GM21360 (cell line): ENCODE results near the gene APBB2.
"Not testable (repeated sequence)": the region's sequence is repeated elsewhere in the genome, so short reads cannot be mapped to it uniquely, and the experiment has no call there.

Source experiments
- ATAC-seq: cut with Tn5 transposase; IDR thresholded peaks from one replicate; pipeline ENCODE4 v1.9.1; 2021; ENCODE audit warnings: mild to moderate bottlenecking, moderate library complexity; ENCODE audit not compliant: unreplicated experiment

The APBB2 gene

DNA sequence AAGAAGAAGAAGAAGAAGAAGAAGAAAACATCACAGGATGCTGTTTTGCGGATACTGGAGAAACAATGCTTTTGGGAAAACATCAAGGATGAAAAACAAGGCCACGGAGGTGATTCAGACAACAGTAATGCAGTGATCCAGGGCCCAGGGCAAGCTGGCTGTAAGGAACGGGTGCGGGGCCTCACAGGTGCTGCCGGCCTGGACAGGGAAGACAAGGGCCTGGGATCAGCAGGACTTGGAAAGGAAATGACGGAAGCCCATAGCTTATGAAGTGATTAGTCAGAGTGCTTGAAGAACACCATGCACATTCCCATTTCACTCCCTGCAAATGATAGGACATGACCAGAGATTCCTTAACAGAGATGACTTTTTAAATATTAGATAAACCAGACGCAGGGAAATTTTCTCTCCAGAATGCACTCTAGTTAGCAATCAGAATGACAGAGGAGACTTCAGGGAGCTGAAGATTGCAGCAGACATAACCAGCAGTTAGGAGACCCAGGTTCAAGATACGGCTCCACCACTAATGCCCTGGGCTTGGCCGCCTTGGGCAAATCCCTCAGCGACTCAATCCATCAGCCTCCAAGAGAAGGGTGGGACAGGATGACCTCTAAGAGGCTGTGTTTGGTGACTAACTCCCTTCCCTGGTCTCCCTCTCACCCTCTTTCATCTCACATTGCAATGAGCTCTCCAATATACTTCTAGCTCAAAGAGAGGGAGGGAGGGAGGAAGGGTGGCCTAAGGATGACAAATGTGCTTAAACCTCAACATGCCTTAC lies 54.1 kb downstream of the APBB2 start:
- ATAC-seq, result no peak

DNA sequence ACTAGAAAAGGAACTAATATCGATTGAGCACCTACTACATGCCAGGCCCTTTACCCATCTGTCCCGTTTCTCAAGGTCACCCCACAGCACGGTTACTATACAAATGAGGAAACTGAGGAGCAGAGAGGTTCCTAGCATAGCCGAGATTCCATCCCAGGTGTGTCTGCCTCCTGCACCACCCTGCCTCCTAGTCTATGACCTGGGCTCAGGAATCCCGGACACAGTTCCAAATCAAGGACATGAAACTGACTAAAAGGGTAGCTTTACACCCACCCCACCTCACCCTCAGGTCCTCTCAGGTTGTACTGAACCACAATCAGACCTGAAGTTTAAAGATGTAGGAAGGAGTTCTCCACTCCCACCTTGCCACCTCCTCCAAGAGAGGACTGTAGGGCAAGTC lies 55.6 kb downstream of the APBB2 start:
- no peak for ATAC-seq

DNA sequence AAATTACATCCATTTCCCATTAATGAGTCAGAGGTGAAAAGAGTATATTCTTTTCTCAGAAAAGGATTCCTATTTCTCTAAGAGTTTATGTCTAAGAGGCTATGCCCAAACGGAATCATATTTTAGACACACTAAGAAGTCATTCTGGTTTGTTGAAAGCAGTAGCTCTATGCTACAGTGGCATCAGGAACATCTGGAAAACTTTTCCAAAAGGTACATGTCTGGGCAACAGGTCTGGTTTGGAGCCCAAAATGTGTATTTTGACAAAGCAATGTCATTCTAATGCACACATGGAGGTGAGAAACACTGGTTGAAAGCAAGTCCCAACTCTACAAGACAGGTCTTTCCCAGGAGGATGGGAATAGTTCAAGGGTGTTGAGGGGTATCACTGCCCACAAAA lies 56.1 kb downstream of the APBB2 start:
- ATAC-seq, result no peak

DNA sequence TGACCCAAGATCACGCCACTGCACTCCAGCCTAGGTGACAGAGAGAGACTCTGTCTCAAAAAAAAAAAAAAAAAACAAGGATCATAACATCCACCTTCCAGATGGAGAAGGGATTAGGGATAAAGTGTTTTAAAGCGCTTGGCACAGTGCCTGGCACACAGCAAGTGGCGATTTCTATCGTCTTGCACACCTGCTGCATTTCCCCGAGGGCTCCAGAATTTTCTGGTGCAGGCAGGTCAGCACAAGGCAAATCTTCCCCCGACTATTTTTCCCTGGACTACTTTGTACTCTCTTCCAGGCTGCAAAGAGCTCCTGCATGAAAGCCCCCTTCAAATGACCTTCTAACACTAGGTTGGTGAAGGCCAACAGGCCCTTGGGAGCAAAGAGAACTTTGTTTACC lies 57.3 kb downstream of the APBB2 start:
- ATAC-seq, result no peak

DNA sequence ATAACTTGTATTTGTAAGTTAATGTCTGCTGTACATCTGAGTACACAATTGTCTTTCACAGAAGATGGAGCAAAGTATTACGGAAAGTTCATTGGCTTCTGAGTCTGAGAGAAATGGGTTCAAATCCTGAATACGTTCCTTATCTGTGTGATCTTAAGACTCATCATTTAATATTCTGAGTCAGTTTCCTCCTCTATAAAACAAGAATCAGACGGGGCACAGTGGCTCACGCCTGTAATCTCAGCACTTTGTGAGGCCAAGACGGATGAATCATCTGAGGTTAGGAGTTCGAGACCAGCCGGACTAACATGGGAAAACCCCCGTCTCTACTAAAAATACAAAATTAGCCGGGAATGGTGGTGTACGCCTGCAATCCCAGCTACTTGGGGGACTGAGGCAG lies 57.8 kb downstream of the APBB2 start:
- ATAC-seq, result no peak

DNA sequence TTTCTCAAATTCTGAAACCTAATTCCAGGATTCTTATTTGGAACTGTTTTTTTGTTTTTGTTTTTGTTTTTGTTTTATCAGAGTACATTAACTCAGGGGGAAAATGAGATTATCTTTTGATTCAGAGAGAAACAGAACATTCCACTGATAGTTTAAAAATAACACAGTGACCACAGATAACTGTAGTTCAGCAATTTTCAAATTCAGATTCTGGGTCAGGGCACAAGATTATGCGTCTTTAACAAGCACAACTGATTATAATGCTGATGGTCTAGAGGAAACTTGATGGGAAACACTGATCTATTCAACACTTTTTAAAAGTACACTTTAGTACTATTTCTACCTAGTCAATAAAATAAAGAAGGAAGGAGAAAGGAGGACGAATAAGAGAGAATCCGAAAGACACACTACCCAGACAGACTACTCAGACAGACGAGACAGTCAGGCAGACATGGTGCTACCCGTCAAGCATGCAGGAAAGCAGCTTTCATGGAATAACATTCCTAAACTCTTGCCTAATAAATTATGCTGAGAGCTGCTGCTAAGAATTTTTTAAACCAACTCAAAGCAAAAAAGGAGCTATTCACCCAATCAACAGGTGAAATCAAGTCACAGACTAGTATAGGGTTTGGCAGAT lies 59.0 kb downstream of the APBB2 start:
- ATAC-seq, result no peak

DNA sequence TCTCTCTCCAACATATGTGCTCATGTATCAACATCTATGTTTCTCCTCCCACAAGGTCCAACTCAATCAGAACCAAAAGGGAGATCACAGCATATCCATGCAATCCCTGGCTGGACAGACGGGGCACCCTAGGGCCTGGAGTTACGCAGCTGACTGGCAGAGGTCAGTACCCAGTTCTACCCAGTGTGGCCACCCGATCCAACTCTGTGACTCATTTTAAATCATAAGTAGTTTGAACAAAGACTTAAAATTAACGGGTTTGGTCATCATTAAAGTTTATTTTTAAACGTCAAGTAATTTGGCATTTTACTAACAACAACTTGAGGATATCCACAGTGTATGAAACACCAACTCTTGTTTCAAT lies 59.5 kb downstream of the APBB2 start:
- ATAC-seq, result no peak

DNA sequence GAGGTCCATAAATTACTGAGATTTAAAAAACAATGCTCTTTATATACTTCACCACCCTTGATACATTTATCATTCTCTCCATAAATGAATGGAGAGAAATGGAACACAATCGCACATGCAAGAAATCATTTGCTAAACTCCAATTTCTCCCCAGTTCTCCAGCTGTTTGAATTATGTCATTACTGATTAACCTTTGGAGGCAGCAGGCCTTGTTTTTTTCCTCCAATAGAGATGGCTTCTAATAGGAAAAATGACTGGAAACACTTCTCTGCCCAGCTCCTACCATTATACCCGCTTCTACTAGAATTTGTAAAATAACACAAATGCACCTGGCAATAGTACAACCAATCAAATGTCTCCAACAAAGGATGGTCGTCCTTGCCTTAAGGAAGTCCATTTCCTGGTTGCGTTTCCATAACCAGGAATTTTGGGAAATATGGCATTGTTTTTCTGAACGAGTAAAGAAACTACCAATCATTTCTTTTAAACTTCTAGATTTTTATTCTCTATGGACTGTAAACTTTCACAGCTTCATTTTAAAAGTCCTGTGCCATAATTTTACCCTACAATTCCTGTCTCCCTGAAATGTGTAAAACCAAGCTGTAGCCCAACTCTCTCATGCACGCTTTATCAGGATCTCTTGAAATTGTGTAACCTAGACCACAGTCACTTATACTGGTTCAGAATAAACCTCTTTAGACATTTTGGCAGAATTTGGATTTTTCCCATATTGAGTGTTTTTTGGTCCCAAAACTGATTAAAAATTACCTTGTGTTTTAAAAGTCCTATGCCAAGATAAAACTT lies 60.1 kb downstream of the APBB2 start:
- no peak for ATAC-seq

DNA sequence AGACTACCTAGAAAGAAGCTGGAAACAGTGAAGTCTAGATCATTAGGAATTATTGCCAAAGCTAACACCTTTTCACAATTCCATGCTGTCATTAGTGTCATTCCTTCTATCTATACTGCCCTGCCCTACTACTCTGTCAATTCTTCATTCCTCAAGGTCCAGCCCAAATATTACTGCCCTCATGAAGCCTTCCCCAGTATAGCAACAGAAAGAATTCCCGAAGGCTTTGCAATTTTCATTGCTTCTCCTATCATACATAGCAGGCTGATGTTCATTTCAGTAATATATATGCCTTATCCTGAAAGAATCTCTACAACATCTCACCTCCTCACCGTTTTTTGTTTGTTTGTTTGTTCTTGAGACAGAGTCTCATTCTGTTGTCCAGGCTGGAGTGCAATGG lies 63.9 kb downstream of the APBB2 start:
- no peak for ATAC-seq

DNA sequence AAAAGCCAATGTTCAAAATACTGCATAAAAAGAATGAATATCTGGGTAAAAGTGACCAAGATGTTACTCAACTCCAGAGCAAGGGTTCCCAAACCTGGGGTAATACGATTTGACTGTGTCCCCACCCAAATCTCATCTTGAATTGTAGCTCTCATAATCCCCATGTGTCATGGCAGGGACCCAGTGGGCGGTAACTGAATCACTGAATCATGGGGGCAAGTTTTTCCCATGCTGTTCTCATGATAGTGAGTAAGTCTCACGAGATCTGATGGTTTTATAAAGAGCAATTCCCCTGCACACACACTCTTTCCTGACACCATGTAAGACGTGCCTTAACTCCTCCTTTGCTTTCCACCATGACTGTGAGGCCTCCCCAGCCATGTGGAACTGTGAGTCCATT lies 64.8 kb downstream of the APBB2 start:
- not testable (repeated sequence) for ATAC-seq

DNA sequence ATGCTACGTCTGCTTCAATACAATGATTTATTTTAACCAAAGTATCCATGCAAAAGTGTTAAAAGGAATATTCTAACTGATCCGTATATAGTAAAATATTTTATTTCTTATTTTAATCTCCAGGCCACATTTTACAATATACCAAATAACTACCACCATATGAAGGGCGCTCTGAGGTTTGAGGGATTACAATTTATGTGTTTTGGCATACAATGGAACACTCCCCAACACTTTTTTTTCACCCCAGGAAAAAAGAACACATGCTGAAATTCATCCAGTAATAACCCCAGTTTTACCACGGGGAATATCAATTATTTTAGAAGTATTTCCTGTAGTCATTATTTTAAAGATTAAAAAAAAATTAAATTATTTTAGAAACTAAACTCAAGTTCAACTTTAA lies 65.4 kb downstream of the APBB2 start:
- ATAC-seq, result no peak

DNA sequence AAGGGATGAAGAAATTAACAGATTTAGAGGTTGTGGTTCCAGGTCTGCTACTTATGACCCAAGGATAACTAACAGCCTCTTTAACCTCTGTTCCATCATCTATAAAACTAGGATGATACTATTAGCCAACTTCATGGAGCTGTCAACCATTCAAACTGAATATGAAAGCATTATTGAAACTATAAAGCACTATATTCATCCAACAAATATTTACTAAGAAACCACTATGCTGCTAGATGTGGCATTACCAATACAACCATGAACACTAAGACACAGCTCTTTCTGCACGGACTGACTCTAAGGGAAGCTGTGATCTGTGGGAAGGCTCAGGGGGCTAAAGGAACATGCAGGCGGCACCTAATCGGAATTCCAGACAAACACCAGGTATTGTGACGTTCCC lies 66.0 kb downstream of the APBB2 start:
- no peak for ATAC-seq

DNA sequence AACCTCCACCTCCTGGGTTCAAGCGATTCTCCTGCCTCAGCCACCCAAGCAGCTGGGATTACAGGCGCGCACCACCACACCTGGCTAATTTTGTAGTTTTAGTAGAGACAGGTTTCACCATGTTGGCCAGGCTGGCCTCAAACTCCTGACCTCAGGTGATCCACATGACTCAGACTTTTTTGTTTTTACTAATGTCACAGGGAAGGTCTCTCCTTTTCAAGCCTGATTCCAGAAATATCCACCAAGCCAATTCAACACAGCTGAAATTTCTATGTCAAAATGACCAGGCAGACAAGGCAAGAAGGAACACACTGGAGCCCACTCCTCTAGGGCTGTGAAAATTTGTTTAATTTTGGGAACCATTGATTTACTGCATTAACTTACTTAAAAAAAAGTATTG lies 66.8 kb downstream of the APBB2 start:
- not testable (repeated sequence) for ATAC-seq

DNA sequence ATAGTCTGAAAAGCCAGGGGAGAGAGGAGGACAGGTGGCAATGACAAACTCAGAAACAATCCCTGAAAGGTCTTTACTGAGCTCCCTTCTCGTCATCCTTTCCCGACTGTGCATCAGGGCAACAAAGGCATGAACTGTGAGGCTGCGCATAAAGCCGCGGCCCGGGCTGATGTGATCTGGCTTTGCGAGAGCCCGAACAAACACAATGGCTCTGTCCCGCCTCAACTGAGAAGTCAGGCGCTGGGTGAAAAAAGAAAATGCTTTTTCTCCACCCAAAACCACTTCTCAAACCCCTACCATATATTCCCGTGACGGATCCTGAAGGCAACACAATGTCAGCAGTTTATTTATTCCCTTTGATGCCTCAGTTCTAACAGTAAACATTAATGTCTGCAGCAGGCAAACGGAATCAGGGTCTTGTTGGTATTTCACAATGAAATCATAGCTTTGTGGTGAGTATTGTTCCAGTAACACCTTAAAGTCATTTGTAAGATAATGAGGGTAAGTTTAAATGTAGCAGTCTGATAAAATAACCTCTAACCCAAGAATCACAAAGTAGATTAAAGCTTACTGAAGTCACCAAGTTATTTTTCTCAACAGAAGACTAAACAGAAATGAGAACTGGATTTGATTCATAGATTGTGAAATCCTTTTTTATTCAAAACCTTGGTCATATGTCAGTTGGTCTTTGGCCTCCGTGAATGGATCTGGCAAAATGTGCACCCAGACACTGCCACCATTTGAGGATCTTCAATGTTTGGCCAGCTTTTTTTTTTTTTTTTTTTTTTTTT lies 67.4 kb downstream of the APBB2 start:
- no peak for ATAC-seq

DNA sequence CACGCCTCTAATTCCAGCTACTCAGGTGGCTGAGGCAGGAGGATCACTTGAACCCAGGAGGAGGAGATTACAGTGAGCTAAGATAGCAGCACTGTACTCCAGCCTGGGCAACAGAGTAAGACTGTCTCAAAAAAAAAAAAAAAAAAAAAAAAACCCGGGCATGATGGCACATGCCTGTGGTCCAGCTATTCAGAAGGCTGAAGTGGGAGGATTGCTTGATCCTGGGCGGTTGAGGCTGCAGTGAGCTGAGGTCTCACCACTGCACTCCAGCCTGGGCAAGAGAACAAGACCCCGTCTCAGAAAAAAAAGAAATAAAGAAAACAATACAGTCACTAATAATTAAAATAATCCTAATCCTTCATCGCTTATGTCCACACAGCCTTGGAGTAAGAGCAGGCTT lies 68.1 kb downstream of the APBB2 start:
- ATAC-seq, result no peak

DNA sequence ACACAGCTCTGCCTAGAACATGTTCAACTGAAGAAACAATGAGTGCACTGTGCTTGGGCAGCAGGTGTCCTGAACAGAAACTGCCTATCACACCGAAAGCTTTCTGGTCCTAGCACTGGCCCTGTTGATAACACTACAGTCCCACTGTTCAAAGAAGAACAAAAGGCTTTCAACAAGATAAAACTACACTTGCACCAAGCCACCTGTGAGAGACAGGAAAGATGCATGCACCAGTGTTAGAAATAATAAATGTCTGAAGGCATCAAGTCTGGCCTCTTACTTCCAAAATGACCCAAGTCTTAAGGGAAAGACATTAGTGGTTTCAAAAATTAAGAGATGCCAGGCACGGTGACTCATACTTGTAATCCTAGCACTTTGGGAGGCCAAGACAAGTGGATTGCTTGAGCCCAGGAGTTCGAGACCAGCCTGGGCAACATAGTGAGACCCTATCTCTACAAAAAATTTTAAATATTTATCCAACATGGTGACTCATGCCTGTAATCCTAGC lies 68.7 kb downstream of the APBB2 start:
- no peak for ATAC-seq

DNA sequence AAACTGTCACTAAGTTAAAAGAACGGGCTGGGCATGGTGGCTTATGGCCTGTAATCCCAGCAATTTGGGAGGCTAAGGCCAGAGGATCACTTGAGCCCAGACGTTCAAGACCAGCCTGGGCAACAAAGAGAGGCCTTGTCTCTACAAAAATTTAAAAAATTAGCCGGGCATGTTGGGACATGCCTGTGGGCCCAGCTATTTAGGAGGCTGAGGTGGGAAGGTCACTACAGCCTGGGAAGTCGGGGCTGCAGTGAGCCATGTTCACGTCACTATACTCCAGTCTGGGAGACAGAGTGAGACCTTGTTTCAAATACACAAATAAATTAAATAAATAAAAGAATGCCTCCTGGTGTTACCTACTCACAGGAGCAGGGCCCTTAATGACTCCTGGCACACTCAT lies 69.5 kb downstream of the APBB2 start:
- no peak for ATAC-seq

DNA sequence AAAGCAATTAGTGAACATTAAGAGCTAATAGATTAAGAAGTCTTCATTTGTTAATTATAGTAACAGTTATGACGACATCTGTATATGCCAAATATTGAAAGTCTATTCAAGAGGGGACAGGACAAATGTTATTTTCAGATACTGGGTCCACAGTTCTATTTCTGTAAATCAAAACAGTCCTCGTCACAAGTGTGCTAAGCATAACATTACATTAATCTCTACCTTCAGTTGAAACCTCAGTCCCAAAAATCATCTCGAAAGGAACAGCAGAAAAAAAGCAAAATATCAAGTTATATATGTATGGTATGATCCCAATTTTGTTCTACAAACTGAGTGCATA lies 70.3 kb downstream of the APBB2 start:
- ATAC-seq, result no peak

DNA sequence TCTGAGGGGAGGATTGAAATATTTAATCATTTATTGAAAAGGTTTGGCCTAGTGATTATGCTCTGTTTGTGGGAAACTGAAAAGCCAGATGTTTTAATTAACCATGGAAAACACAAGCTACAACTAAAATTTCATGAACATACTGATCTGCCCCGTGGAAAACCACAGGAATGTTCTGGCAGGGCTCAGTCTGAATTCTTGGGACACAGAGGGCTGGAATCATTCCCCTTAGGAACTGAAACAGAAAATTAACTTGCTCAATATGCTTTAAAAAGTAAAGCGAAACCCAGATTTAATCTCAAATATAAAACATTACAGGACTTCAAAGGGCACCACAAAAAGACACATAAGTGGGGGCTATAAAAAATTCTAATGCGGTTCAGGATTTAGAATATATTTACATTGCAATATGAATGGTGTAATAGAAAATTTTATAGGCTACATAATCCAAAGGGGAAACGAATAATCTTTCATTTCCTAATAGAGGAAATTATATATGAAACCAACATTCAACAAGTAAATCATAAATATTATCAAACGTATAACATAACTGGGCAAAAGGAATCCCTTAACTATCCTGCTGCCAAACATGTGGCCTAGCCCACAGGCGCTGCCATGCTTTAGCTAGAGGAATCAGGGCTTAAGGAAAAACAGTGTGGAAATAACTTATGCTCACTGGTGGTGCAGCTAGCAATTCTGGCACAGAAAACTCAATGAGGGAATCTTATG lies 70.9 kb downstream of the APBB2 start:
- ATAC-seq, result no peak
